Testis (tissue), 3 donors: Measurements from ENCODE around the gene CNTN5. TPM values are rescaled to one million over a fixed set of nuclear protein-coding genes. Genes with fewer than 3 reads are reported as not detected.
"Not testable (repeated sequence)": the region's sequence is repeated elsewhere in the genome, so short reads cannot be mapped to it uniquely, and the experiment has no call there.

ENCODE experiments used
- DNase-seq: peaks from one replicate; pipeline ENCODE4 v3.0.0-alpha.2; 2019
- H3K27ac ChIP-seq, 2 donors: fragments of 200-600 bp; sonication (generic); one replicate each; pipeline ENCODE4 v1.5.1; 2019
- H3K27me3 ChIP-seq: fragments of 200-600 bp; sonication (generic); one replicate; pipeline ENCODE4 v1.5.1; 2019
- H3K36me3 ChIP-seq: fragments of 200-600 bp; sonication (generic); one replicate; pipeline ENCODE4 v1.5.1; 2017; ENCODE audit warnings: low read depth; ENCODE audit errors: missing control alignments
- H3K4me1 ChIP-seq: fragments of 200-600 bp; sonication (generic); one replicate; pipeline ENCODE4 v1.5.1; 2019
- H3K4me3 ChIP-seq, 2 donors: fragments of 200-600 bp; sonication (generic); one replicate each; pipeline ENCODE4 v1.5.1; 2017 to 2019
- H3K9me3 ChIP-seq: fragments of 200-600 bp; sonication (generic); one replicate; pipeline ENCODE4 v1.5.1; 2017
- CTCF ChIP-seq, 3 experiments: fragments of 450-650 bp in 2 of 3; fragments of 200-600 bp in 1 of 3; sonication (generic) in 1 of 3; IDR thresholded peaks; one replicate each; pipeline ENCODE4 v1.5.1; 2016 to 2019; ENCODE audit warnings: antibody characterized with exemption in 3 of 3, mild to moderate bottlenecking in 2 of 3, moderate library complexity in 1 of 3
- POLR2A ChIP-seq: fragments of 450-650 bp; IDR thresholded peaks from one replicate; pipeline ENCODE4 v1.6.1; 2017; ENCODE audit warnings: antibody characterized with exemption, mild to moderate bottlenecking, moderate library complexity
- WGBS, 2 donors: methylation state at CpG; one replicate each; pipeline ENCODE4 v1.1.5; 2018; 5-methylcytosine and 5-hydroxymethylcytosine counted together
- intact Hi-C: fragments of 100-400 bp; cut with DNase I; formaldehyde crosslinking; loops from one replicate; pipeline ENCODE4 v1.15.1; 2023; ENCODE audit warnings: low total_unique reads
- polyA plus RNA-seq: library from polyadenylated mRNA; stranded (reverse); fragments of 350-450 nt; fragmentation: Illumina TruSeq; extraction: RNeasy Lipid Tissue Mini Kit (QIAGEN cat#74804); gene quantifications from one replicate; pipeline ENCODE4 v1.2.3, GENCODE V29; 2014; ENCODE audit warnings: low read depth, low replicate concordance; ENCODE audit not compliant: insufficient read depth
- total RNA-seq, 2 donors: library from RNA; depleted of rRNA; stranded (reverse); fragments of >200 nt; gene quantifications; one replicate each; pipeline ENCODE4 v1.2.3, GENCODE V29; 2016

Gene CNTN5
- total and polyA plus RNA-seq, 3 donors from 2014 or later: 0.55 to 0.99 (median 0.78) TPM

- intact Hi-C loops: no loop called here
- Histone ChIP-seq H3K4me1 (no peaks in the 10 kb centered on the region), H3K27me3 (no peaks in the 10 kb centered on the region), H3K36me3 (no peaks in the 10 kb centered on the region), H3K9me3 (no peaks in the 10 kb centered on the region), H3K27ac (no peak overlapping the region), H3K4me3 (no peak overlapping the region)
- 88 to 91% methylated on average over 2 of the region's 2 CpGs for WGBS, 2 donors
- TF ChIP-seq POLR2A (no peak), CTCF (IDR thresholded peaks at IDR 0.05) (no peak)
- DNase-seq: no peak
Observed at GRCh38 chr11:99117603-99118002, 96.9 kb downstream of the CNTN5 start.

- H3K27ac ChIP-seq, H3K36me3 ChIP-seq, intact Hi-C loops, DNase-seq, H3K4me3 ChIP-seq, H3K9me3 ChIP-seq, H3K4me1 ChIP-seq, H3K27me3 ChIP-seq: not testable (repeated sequence)
- 80 to 97% methylated on average over 3 of the region's 3 CpGs for WGBS, 2 donors
Observed at GRCh38 chr11:99133862-99134261, 113.1 kb downstream of the CNTN5 start.

- Histone ChIP-seq H3K27ac (no peak overlapping the region), H3K4me1 (no peaks in the 10 kb centered on the region), H3K9me3 (no peaks in the 10 kb centered on the region), H3K36me3 (no peaks in the 10 kb centered on the region), H3K4me3 (no peak overlapping the region), H3K27me3 (no peaks in the 10 kb centered on the region)
- DNase-seq: no peak
- 97 to 98% methylated on average over 1 of the region's 1 CpG for WGBS, 2 donors
- TF ChIP-seq POLR2A (no peak), CTCF (IDR thresholded peaks at IDR 0.05) (no peak)
- intact Hi-C loops: no loop called here
Observed at GRCh38 chr11:99135508-99135907, 114.8 kb downstream of the CNTN5 start.

GRCh38 chr11:99142237-99142636 is 121.5 kb downstream of the CNTN5 start:
- Histone ChIP-seq H3K36me3 (no peaks in the 10 kb centered on the region), H3K9me3 (no peaks in the 10 kb centered on the region), H3K4me3 (no peak overlapping the region), H3K4me1 (no peaks in the 10 kb centered on the region), H3K27me3 (no peaks in the 10 kb centered on the region), H3K27ac (no peak overlapping the region)
- intact Hi-C loops: no loop called here
- TF ChIP-seq POLR2A (no peak), CTCF (IDR thresholded peaks at IDR 0.05) (no peak)
- DNase-seq: no peak
- WGBS, 2 donors: 74 to 100% methylated on average over 1 to 4 of the region's 4 CpGs

- intact Hi-C loops: no loop called here
- Histone ChIP-seq H3K9me3 (no peaks in the 10 kb centered on the region), H3K36me3 (no peaks in the 10 kb centered on the region), H3K27ac (no peak overlapping the region), H3K4me1 (no peaks in the 10 kb centered on the region), H3K27me3 (no peaks in the 10 kb centered on the region), H3K4me3 (no peak overlapping the region)
- DNase-seq: no peak
- no peak for TF ChIP-seq POLR2A
Observed at GRCh38 chr11:99148352-99148751, 127.6 kb downstream of the CNTN5 start.

- no peaks in the 10 kb centered on the region for H3K4me1 ChIP-seq
- no peak overlapping the region for H3K27ac ChIP-seq
- no peak for DNase-seq
- intact Hi-C loops: no loop called here
- no peaks in the 10 kb centered on the region for H3K9me3 ChIP-seq
- H3K27me3 ChIP-seq: no peaks in the 10 kb centered on the region
- no peaks in the 10 kb centered on the region for H3K36me3 ChIP-seq
- whole genome bisulfite sequencing, 2 donors: 45 to 73% methylated on average over 4 to 5 of the region's 5 CpGs
- H3K4me3 ChIP-seq: no peak overlapping the region
- TF ChIP-seq POLR2A: no peak
- no peak for TF ChIP-seq CTCF (IDR thresholded peaks at IDR 0.05)
Observed at GRCh38 chr11:99154277-99154676, 133.5 kb downstream of the CNTN5 start.
